ENCODE data around the gene HPS6.
"Not testable (repeated sequence)": the region's sequence is repeated elsewhere in the genome, so short reads cannot be mapped to it uniquely, and the experiment has no call there.

HPS6 gene

GRCh38 chr10:102064868-102065560 lies at the start of gene HPS6:
Gene HPS6, plus strand, starts transcription at chr10:102065349. Its CDS starts 126 bp downstream, at chr10:102065475.
- peak; percentile 70 to 89 (median 79) for DNase-seq (ENCODE audit: low read depth in 4 of 4, low spot score in 1 of 4)

- no peak for DNase-seq (ENCODE audit: low read depth in 4 of 4, low spot score in 1 of 4)
Observed at GRCh38 chr10:102016416-102016815, 48.7 kb upstream of the HPS6 start.

GRCh38 chr10:102017295-102017694 lies 47.9 kb upstream of the HPS6 start:
- no peak for DNase-seq (ENCODE audit: low read depth in 4 of 4, low spot score in 1 of 4)

- DNase-seq (ENCODE audit: low read depth in 4 of 4, low spot score in 1 of 4), result no peak
Observed at GRCh38 chr10:102020938-102021337, 44.2 kb upstream of the HPS6 start.

GRCh38 chr10:102024799-102025198 lies 40.4 kb upstream of the HPS6 start:
- no peak for DNase-seq (ENCODE audit: low read depth in 4 of 4, low spot score in 1 of 4)

GRCh38 chr10:102027261-102027660 lies 37.9 kb upstream of the HPS6 start:
- no peak for DNase-seq (ENCODE audit: low read depth in 4 of 4, low spot score in 1 of 4)

GRCh38 chr10:102033787-102034186 lies 31.4 kb upstream of the HPS6 start:
- DNase-seq (ENCODE audit: low read depth in 4 of 4, low spot score in 1 of 4), result no peak

GRCh38 chr10:102035807-102036206 lies 29.3 kb upstream of the HPS6 start:
- DNase-seq (ENCODE audit: low read depth in 4 of 4, low spot score in 1 of 4), result not testable (repeated sequence)

- no peak for DNase-seq (ENCODE audit: low read depth in 4 of 4, low spot score in 1 of 4)
Observed at GRCh38 chr10:102038410-102038809, 26.7 kb upstream of the HPS6 start.

GRCh38 chr10:102040305-102041050 lies 24.7 kb upstream of the HPS6 start:
- DNase-seq (ENCODE audit: low read depth in 4 of 4, low spot score in 1 of 4), result no peak

GRCh38 chr10:102045292-102045691 lies 19.9 kb upstream of the HPS6 start:
- no peak for DNase-seq (ENCODE audit: low read depth in 4 of 4, low spot score in 1 of 4)

- no peak for DNase-seq (ENCODE audit: low read depth in 4 of 4, low spot score in 1 of 4)
Observed at GRCh38 chr10:102046095-102046494, 19.1 kb upstream of the HPS6 start.

GRCh38 chr10:102054881-102055646 lies 10.1 kb upstream of the HPS6 start:
- not testable (repeated sequence) for DNase-seq (ENCODE audit: low read depth in 4 of 4, low spot score in 1 of 4)

- DNase-seq (ENCODE audit: low read depth in 4 of 4, low spot score in 1 of 4), result peak; percentile 66 to 89 (median 74)
Observed at GRCh38 chr10:102055647-102056419, 9.3 kb upstream of the HPS6 start, which contains the start of gene ARMH3. Gene ARMH3, minus strand, starts transcription at chr10:102056173. Its CDS starts 16,059 bp downstream, at chr10:102040114.

GRCh38 chr10:102059987-102060386 lies 5.2 kb upstream of the HPS6 start:
- DNase-seq (ENCODE audit: low read depth in 4 of 4, low spot score in 1 of 4), result no peak

GRCh38 chr10:102064503-102064867 lies 664 bp upstream of the HPS6 start:
- no peak for DNase-seq (ENCODE audit: low read depth in 4 of 4, low spot score in 1 of 4)

GRCh38 chr10:102065561-102066398 lies 631 bp downstream of the HPS6 start:
- DNase-seq (ENCODE audit: low read depth in 4 of 4, low spot score in 1 of 4), result peak in 1 of 4 experiments; percentile 22

GRCh38 chr10:102066399-102067088 lies 1.4 kb downstream of the HPS6 start:
- DNase-seq (ENCODE audit: low read depth in 4 of 4, low spot score in 1 of 4), result no peak
